ENCODE measurements around the gene TMC8.

Gene TMC8

DNA sequence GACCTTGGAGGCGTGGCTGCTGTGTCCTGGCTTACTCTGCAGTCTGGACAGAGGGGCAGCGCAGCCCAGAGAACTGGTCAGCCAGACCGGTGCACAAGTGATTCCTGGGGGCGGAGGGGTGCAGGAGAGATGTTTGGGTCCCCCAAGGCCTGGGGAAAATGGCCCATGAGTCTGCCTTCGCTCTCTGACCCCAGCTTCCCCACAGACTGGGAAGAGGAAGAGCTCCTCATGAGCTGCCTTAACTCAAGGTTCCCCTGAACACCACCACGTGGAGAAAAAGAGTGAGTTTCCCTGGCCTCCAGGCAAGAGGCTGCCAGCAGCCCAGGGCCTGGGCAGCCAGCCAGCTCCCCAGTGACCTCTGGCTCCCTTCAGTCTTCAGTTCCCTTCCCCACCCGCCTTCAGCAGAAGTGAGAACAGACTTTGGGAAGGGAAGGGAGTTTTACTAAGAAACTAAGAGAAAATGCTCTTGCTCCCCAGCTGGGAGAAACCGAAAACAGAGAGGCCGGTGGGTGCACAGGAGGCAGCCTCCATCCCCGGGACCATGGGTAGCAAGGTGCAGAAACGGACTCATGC is 13.7 kb downstream of the TMC8 start:
- TF ChIP-seq CTCF (IDR thresholded peaks at IDR 0.05; ENCODE audit: low read depth, low read length): no peak
- no peak overlapping the region for H3K4me3 ChIP-seq (replicated peaks in 1 of 2; ENCODE audit: low read depth in 2 of 2, low read length in 2 of 2)
- DNase-seq (ENCODE audit: low read depth in 2 of 2): peak; percentile 76 to 97

DNA sequence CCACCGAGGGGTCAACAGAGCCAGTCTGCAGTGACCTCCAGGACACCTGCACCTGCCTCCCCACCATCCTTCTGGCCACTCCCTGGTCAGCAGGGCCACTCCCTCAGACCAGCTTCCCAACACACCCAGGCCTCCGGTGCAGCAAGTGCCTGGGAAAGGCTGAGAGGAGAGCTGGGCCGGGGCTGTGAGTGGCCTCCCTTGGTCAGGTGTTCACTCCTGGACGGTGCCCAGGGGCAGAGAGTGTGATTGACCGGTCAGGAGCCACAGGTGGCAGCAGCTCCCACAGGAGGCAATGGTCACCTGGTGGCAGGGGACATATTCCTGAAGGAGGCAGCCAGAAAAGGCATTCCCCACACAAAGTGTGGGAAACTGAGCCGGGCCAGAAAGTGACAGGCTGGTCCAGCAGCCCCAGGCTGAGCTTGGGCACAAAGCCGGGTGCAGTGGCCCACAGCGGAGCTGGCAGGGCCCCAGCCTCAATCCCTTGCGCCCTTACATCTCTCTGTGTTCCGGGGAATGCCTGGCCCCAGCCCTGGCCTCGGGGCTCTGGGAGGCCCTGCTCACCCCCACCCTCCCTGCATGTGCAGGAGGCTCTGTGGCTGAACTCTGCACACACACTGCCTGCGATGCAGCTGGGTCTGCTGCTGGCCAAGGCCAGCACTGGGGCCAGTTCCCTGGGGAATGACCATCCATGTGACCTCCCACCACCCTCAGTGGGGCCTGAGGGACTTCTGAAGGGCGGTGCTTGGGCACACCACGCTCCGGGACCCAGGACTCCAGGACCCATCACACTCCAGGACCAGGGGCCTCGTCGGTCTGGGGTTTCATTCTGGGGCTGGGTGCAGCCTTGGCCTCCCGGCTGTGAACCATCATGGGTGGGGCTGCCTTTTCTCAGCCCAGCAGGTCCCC is 14.4 kb downstream of the TMC8 start:
- no peak for DNase-seq (ENCODE audit: low read depth in 2 of 2)
- H3K4me3 ChIP-seq (replicated peaks in 1 of 2; ENCODE audit: low read depth in 2 of 2, low read length in 2 of 2): no peak overlapping the region
- no peak for TF ChIP-seq CTCF (IDR thresholded peaks at IDR 0.05; ENCODE audit: low read depth, low read length)

DNA sequence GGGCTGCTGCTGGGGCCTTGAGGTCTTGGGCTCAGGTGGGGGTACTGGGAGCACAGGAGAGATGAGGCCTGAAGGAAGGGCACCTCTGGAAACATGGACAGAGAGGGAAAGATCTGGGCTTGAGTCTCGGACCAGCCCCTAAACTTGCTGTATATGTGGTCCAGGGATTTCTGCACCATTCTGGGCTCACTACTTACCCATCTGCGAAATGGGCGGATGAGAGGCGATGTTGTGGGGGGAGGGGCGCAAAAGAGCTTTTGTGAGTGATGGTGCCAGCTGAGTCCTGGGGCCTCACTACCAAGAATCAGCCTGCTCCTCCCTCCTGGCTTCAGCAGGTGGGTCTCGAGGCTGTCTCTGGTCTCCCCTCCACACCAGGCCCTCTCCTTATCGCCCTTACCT is 15.9 kb downstream of the TMC8 start:
- DNase-seq (ENCODE audit: low read depth in 2 of 2): no peak
- H3K4me3 ChIP-seq (replicated peaks in 1 of 2; ENCODE audit: low read depth in 2 of 2, low read length in 2 of 2): no peak overlapping the region
- no peak for TF ChIP-seq CTCF (IDR thresholded peaks at IDR 0.05; ENCODE audit: low read depth, low read length)

- no peak for TF ChIP-seq CTCF (IDR thresholded peaks at IDR 0.05; ENCODE audit: low read depth, low read length)
- no peak overlapping the region for H3K4me3 ChIP-seq (replicated peaks in 1 of 2; ENCODE audit: low read depth in 2 of 2, low read length in 2 of 2)
- DNase-seq (ENCODE audit: low read depth in 2 of 2): no peak
Measured at GRCh38 chr17:78146881-78147280, 16.3 kb downstream of the TMC8 start.

- DNase-seq (ENCODE audit: low read depth in 2 of 2): no peak
- TF ChIP-seq CTCF (IDR thresholded peaks at IDR 0.05; ENCODE audit: low read depth, low read length): no peak
- H3K4me3 ChIP-seq (replicated peaks in 1 of 2; ENCODE audit: low read depth in 2 of 2, low read length in 2 of 2): no peak overlapping the region
Measured at GRCh38 chr17:78147315-78147998, 16.9 kb downstream of the TMC8 start.

DNA sequence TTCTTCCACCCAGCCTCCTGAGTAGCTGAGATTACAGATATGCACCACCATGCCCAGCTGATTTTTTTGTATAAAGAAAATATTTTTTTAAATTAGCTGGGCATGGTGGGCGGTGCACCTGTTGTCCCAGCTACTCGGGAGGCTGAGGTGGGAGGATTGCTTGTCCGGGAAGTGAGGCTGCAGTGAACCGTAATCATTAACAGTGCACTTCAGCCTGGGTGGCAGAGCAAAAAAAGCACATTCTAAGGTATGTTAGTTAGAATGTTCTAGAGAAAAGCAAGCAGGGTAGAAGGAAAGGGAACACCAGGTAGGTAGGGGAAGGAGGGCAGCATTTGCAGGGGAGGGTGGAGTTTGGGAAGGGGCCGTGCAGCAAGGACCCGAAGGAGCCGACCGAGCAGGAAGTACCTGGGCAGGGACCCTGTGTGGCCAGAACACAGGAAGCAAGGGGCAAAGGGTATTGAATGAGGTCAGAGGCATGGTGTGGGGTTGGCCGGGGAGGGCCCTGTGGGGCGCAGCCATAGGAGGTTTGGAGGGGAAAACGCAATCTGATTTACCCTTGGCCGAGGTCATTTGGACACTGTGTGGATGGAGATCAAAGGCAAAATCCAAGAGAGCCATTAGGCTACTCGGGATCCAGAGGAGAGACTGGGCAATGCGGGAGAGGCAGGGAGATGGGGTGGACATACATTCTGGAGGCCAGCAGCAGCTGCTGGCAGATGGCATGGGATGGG is 17.9 kb downstream of the TMC8 start:
- no peak for TF ChIP-seq CTCF (IDR thresholded peaks at IDR 0.05; ENCODE audit: low read depth, low read length)
- no peak for DNase-seq (ENCODE audit: low read depth in 2 of 2)

More for the DNA sequence above, 17.9 kb downstream of the TMC8 start:
- H3K4me3 ChIP-seq (replicated peaks in 1 of 2; ENCODE audit: low read depth in 2 of 2, low read length in 2 of 2): no peak overlapping the region
